ENCODE data around the gene CAPN7.

The CAPN7 gene

GRCh38 chr3:15205482-15205933 lies 538 bp upstream of the CAPN7 start:
- Histone ChIP-seq H3K27ac (replicated peaks; ENCODE audit: low read length) (no peak overlapping the region), H3K9ac (ENCODE audit: low read depth, low read length, poor library complexity) (peak overlapping the region; percentile 71), H3K79me1 (ENCODE audit: low read depth, low read length) (peaks cover under 1% of the 10 kb centered on the region), H2BK5ac (ENCODE audit: low read length) (no peak overlapping the region), H3K14ac (ENCODE audit: low read length) (no peak overlapping the region), H2BK12ac (ENCODE audit: low read length) (no peak overlapping the region), H2BK15ac (ENCODE audit: low read length) (no peak overlapping the region), H2BK120ac (ENCODE audit: low read depth, low read length) (no peak overlapping the region), H3K18ac (ENCODE audit: low read length) (peak overlapping the region; percentile 73), H3K9me3 (replicated peaks in 1 of 2; ENCODE audit: control insufficient read depth in 2 of 2, insufficient read depth in 1 of 2, low read depth in 1 of 2, low read length in 2 of 2) (no peaks in the 10 kb centered on the region), H3K4me3 (ENCODE audit: low read length in 2 of 2) (peak overlapping the region; percentile 88 to 94), H3K27me3 (ENCODE audit: control insufficient read depth in 3 of 3, insufficient read depth in 3 of 3, low read depth in 1 of 3, low read length in 3 of 3) (no peaks in the 10 kb centered on the region), H4K91ac (ENCODE audit: low read depth, low read length, poor library complexity) (no peak overlapping the region), H2AFZ (ENCODE audit: low read length) (peak overlapping the region; percentile 89), H3K23ac (ENCODE audit: low read depth, low read length, poor library complexity) (peak overlapping the region; percentile 66), H3K4ac (ENCODE audit: low read length) (no peak overlapping the region), H2AK5ac (ENCODE audit: low read depth, low read length) (no peak overlapping the region), H4K8ac (ENCODE audit: low read depth, low read length) (no peak overlapping the region), H3K36me3 (replicated peaks in 1 of 2; ENCODE audit: control insufficient read depth in 2 of 2, insufficient read depth in 2 of 2, low read length in 2 of 2) (peaks cover 0 to 23% of the 10 kb centered on the region in 2 donors), H3K4me1 (ENCODE audit: control insufficient read depth in 2 of 2, insufficient read depth in 1 of 2, low read depth in 1 of 2, low read length in 2 of 2) (peaks cover 0 to 7% of the 10 kb centered on the region in 2 donors), H3K4me2 (ENCODE audit: insufficient read depth, low read length, poor library complexity, severe bottlenecking) (peak overlapping the region; percentile 32)
- no CpG with 5 or more reads among the region's 3 CpGs for WGBS, 2 donors (ENCODE audit: extremely low coverage in 2 of 2, insufficient read length in 2 of 2, insufficient replicate concordance in 1 of 2)
- DNase-seq (ENCODE audit: low spot score), result no peak

GRCh38 chr3:15206662-15207576 lies 873 bp downstream of the CAPN7 start:
- peak overlapping the region; percentile 76 for H2BK5ac ChIP-seq (ENCODE audit: low read length)
- H3K4ac ChIP-seq (ENCODE audit: low read length), result no peak overlapping the region
- peak; percentile 17 for DNase-seq (ENCODE audit: low spot score)
- H4K91ac ChIP-seq (ENCODE audit: low read depth, low read length, poor library complexity), result no peak overlapping the region
- H3K4me2 ChIP-seq (ENCODE audit: insufficient read depth, low read length, poor library complexity, severe bottlenecking), result peak overlapping the region; percentile 64
- no peak overlapping the region for H2AK5ac ChIP-seq (ENCODE audit: low read depth, low read length)
- no peak overlapping the region for H2BK12ac ChIP-seq (ENCODE audit: low read length)
- peak overlapping the region; percentile 32 for H2BK15ac ChIP-seq (ENCODE audit: low read length)
- peaks cover 0 to 7% of the 10 kb centered on the region in 2 donors for H3K4me1 ChIP-seq (ENCODE audit: control insufficient read depth in 2 of 2, insufficient read depth in 1 of 2, low read depth in 1 of 2, low read length in 2 of 2)
- peak overlapping the region; percentile 89 for H2AFZ ChIP-seq (ENCODE audit: low read length)
- peak overlapping the region; percentile 99 for H3K14ac ChIP-seq (ENCODE audit: low read length)
- 100% methylated on average over 1 of the region's 30 CpGs; no CpG with 5 or more reads in 1 of the 2 donors for WGBS, 2 donors (ENCODE audit: extremely low coverage in 2 of 2, insufficient read length in 2 of 2, insufficient replicate concordance in 1 of 2)
- peak overlapping the region; percentile 98 for H3K9ac ChIP-seq (ENCODE audit: low read depth, low read length, poor library complexity)
- H3K27ac ChIP-seq (replicated peaks; ENCODE audit: low read length), result peak overlapping the region; percentile 84
- H3K27me3 ChIP-seq (ENCODE audit: control insufficient read depth in 3 of 3, insufficient read depth in 3 of 3, low read depth in 1 of 3, low read length in 3 of 3), result no peaks in the 10 kb centered on the region
- peaks cover 3% of the 10 kb centered on the region for H3K79me1 ChIP-seq (ENCODE audit: low read depth, low read length)
- H3K36me3 ChIP-seq (replicated peaks in 1 of 2; ENCODE audit: control insufficient read depth in 2 of 2, insufficient read depth in 2 of 2, low read length in 2 of 2), result peaks cover 2 to 36% of the 10 kb centered on the region in 2 donors
- H4K8ac ChIP-seq (ENCODE audit: low read depth, low read length), result no peak overlapping the region
- no peak overlapping the region for H2BK120ac ChIP-seq (ENCODE audit: low read depth, low read length)
- no peak overlapping the region for H3K23ac ChIP-seq (ENCODE audit: low read depth, low read length, poor library complexity)
- H3K4me3 ChIP-seq (ENCODE audit: low read length in 2 of 2), result peak overlapping the region; percentile 88 to 94
- H3K9me3 ChIP-seq (replicated peaks in 1 of 2; ENCODE audit: control insufficient read depth in 2 of 2, insufficient read depth in 1 of 2, low read depth in 1 of 2, low read length in 2 of 2), result no peaks in the 10 kb centered on the region
- H3K18ac ChIP-seq (ENCODE audit: low read length), result peak overlapping the region; percentile 95

- Histone ChIP-seq H4K8ac (ENCODE audit: low read depth, low read length) (no peak overlapping the region), H3K9me3 (replicated peaks in 1 of 2; ENCODE audit: control insufficient read depth in 2 of 2, insufficient read depth in 1 of 2, low read depth in 1 of 2, low read length in 2 of 2) (no peaks in the 10 kb centered on the region), H3K27me3 (ENCODE audit: control insufficient read depth in 3 of 3, insufficient read depth in 3 of 3, low read depth in 1 of 3, low read length in 3 of 3) (no peaks in the 10 kb centered on the region), H3K4me1 (ENCODE audit: control insufficient read depth in 2 of 2, insufficient read depth in 1 of 2, low read depth in 1 of 2, low read length in 2 of 2) (peaks cover 0 to 7% of the 10 kb centered on the region in 2 donors), H3K18ac (ENCODE audit: low read length) (no peak overlapping the region), H3K14ac (ENCODE audit: low read length) (no peak overlapping the region), H3K79me1 (ENCODE audit: low read depth, low read length) (peaks cover 3% of the 10 kb centered on the region), H3K9ac (ENCODE audit: low read depth, low read length, poor library complexity) (no peak overlapping the region), H2BK120ac (ENCODE audit: low read depth, low read length) (no peak overlapping the region), H3K4me3 (ENCODE audit: low read length in 2 of 2) (peak overlapping the region in 1 of 2 donors; percentile 88), H3K23ac (ENCODE audit: low read depth, low read length, poor library complexity) (no peak overlapping the region), H2BK12ac (ENCODE audit: low read length) (no peak overlapping the region), H3K4ac (ENCODE audit: low read length) (no peak overlapping the region), H2AFZ (ENCODE audit: low read length) (no peak overlapping the region), H4K91ac (ENCODE audit: low read depth, low read length, poor library complexity) (no peak overlapping the region), H3K4me2 (ENCODE audit: insufficient read depth, low read length, poor library complexity, severe bottlenecking) (no peak overlapping the region), H2AK5ac (ENCODE audit: low read depth, low read length) (no peak overlapping the region), H3K36me3 (replicated peaks in 1 of 2; ENCODE audit: control insufficient read depth in 2 of 2, insufficient read depth in 2 of 2, low read length in 2 of 2) (peaks cover 2 to 47% of the 10 kb centered on the region in 2 donors), H2BK5ac (ENCODE audit: low read length) (no peak overlapping the region), H2BK15ac (ENCODE audit: low read length) (no peak overlapping the region), H3K27ac (replicated peaks; ENCODE audit: low read length) (no peak overlapping the region)
- DNase-seq (ENCODE audit: low spot score), result no peak
- WGBS, 2 donors (ENCODE audit: extremely low coverage in 2 of 2, insufficient read length in 2 of 2, insufficient replicate concordance in 1 of 2), result no CpG with 5 or more reads among the region's 5 CpGs
Observed at GRCh38 chr3:15207836-15208504, 1.9 kb downstream of the CAPN7 start.

GRCh38 chr3:15211937-15212336 lies 5.9 kb downstream of the CAPN7 start:
- H3K27ac ChIP-seq (replicated peaks; ENCODE audit: low read length), result no peak overlapping the region
- peaks cover 3% of the 10 kb centered on the region for H3K79me1 ChIP-seq (ENCODE audit: low read depth, low read length)
- no peak overlapping the region for H3K4me2 ChIP-seq (ENCODE audit: insufficient read depth, low read length, poor library complexity, severe bottlenecking)
- no peak overlapping the region for H2AFZ ChIP-seq (ENCODE audit: low read length)
- H2BK15ac ChIP-seq (ENCODE audit: low read length), result no peak overlapping the region
- H2BK120ac ChIP-seq (ENCODE audit: low read depth, low read length), result no peak overlapping the region
- H2BK5ac ChIP-seq (ENCODE audit: low read length), result no peak overlapping the region
- no peak overlapping the region for H3K23ac ChIP-seq (ENCODE audit: low read depth, low read length, poor library complexity)
- no peaks in the 10 kb centered on the region for H3K27me3 ChIP-seq (ENCODE audit: control insufficient read depth in 3 of 3, insufficient read depth in 3 of 3, low read depth in 1 of 3, low read length in 3 of 3)
- H3K14ac ChIP-seq (ENCODE audit: low read length), result no peak overlapping the region
- H3K4ac ChIP-seq (ENCODE audit: low read length), result no peak overlapping the region
- no peaks in the 10 kb centered on the region for H3K9me3 ChIP-seq (replicated peaks in 1 of 2; ENCODE audit: control insufficient read depth in 2 of 2, insufficient read depth in 1 of 2, low read depth in 1 of 2, low read length in 2 of 2)
- peaks cover 5 to 85% of the 10 kb centered on the region in 2 donors for H3K36me3 ChIP-seq (replicated peaks in 1 of 2; ENCODE audit: control insufficient read depth in 2 of 2, insufficient read depth in 2 of 2, low read length in 2 of 2)
- H4K8ac ChIP-seq (ENCODE audit: low read depth, low read length), result no peak overlapping the region
- no peak for DNase-seq (ENCODE audit: low spot score)
- no peak overlapping the region for H2AK5ac ChIP-seq (ENCODE audit: low read depth, low read length)
- H3K4me3 ChIP-seq (ENCODE audit: low read length in 2 of 2), result no peak overlapping the region
- H3K4me1 ChIP-seq (ENCODE audit: control insufficient read depth in 2 of 2, insufficient read depth in 1 of 2, low read depth in 1 of 2, low read length in 2 of 2), result peaks cover 0 to 5% of the 10 kb centered on the region in 2 donors
- H2BK12ac ChIP-seq (ENCODE audit: low read length), result no peak overlapping the region
- H4K91ac ChIP-seq (ENCODE audit: low read depth, low read length, poor library complexity), result no peak overlapping the region
- no peak overlapping the region for H3K9ac ChIP-seq (ENCODE audit: low read depth, low read length, poor library complexity)
- no peak overlapping the region for H3K18ac ChIP-seq (ENCODE audit: low read length)

Data from neuronal stem cell (in vitro differentiated cells).